ENCODE data around the gene ANGPT4.
"Not testable (repeated sequence)": the region's sequence is repeated elsewhere in the genome, so short reads cannot be mapped to it uniquely, and the experiment has no call there.

The ANGPT4 gene

DNA sequence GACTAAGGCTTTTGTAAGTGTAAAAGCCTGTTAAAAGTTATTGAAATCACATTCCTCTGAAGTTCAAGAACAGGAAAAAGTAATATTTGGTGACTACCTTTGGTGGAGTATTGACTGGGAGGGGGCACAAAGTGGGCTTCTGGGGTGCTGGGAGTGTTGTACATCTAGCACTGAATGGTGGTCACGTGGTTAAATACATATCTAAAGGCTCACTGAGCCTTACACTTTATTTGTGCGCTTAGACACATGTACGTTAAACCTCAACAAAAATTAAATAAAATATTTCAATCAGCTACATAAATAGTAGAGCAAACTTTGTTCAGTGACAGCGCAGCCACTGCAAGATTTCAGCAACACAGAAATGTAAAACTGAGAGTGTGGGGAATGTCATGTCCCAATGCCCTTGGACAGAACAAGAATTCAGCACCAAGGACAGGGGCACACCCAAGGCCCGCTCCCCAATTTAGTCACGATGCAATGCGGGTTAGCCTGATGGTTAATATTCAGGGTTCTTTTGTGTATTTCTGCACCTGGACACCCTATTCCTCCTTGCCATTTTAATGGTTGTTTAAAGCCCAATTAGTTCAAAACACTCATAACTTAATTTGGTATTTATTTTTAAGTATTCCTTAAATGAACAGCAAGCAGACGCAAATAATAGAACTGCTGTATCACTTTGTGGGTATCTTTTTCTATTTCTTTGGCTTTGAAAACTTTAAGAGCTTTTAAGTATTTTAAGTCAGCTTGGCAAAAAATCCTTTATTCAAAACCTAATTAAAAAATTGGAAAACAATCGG lies 37.4 kb downstream of the ANGPT4 start:
- no peak for DNase-seq

GRCh38 chr20:877814-878213 lies 38.3 kb downstream of the ANGPT4 start:
- no peak for DNase-seq

- no peak for DNase-seq
These were observed 41.0 kb downstream of the ANGPT4 start for GRCh38 chr20:875115-875514.

GRCh38 chr20:873875-874607 lies 42.1 kb downstream of the ANGPT4 start:
- DNase-seq, result no peak

DNA sequence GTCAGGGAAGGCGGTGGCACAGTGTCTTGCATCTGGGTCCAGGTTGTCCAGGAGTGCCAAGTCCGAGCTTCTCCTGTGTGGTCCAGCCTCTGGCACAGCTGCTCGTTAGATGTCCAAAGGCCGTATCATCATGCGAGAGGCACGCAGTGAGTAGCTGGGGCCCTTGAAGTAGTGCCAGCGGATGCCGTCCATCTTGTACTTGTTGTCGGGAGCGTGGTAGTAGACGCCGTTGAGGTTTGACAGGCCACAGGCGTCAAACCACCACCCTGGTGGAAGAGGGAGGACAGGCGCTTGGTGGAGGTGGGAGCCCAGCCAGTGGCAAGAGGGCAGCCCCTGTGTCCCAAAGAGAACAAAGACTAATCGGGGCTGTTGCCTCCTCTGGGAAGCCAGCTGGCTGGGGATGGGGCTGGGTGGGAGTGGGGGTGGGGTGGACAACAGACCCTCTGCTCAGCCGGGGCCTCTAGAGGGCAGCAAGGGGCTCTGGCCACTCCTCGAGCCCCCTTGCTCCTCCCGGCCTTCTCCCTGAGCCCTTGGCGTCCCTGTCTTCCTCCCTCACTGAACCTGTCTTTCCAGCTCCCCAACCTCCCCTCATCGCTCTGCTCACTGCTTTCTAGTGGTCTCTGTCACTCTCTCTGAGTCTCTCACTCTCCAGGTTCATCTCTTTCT lies 43.1 kb downstream of the ANGPT4 start:
- DNase-seq, result no peak

- DNase-seq, result no peak
These were observed 44.2 kb downstream of the ANGPT4 start for GRCh38 chr20:871948-872347.

DNA sequence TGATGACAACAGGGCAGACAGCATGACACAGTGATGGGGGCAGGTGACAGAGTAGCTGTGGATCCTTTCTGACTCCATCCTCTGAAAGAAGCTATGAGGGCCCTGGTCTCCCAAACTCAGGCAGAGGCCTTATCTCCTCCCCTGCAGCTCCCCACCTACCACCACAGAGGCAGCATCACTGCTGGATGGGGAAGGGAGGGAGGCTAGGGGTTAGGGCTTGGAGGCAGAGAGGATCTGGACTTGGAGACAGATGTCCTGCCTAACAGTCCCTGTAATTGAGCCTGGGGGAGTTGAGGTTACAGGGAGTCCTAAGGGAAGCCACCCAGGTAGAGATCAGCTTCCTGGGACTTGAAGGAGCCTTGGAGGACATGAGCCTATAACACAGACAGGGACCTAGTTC lies 44.7 kb downstream of the ANGPT4 start:
- no peak for DNase-seq

DNA sequence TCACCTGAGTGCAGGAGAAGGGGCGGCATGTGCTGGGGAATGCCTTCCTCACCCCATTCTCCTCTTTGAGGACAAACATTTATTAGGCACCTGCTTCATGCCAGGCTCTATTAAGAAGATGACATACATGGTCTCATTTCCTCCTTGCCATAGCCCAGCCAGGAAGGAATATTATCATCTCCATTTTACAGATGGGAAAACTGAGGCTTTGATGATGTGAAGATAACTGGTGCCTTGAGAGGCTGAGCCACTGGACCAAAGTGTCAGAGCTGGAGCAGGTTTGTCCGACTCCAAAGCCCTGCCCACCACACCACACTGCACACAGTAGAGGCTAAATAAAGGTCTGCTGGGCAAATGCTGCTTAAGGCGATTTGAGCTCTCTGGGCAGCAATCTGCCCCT lies 45.4 kb downstream of the ANGPT4 start:
- no peak for DNase-seq

- DNase-seq, result no peak
These were observed 46.5 kb downstream of the ANGPT4 start for GRCh38 chr20:869606-870005.

- peak in 1 of 58 donors; percentile 3 for DNase-seq
These were observed 47.9 kb downstream of the ANGPT4 start for GRCh38 chr20:868279-868678.

- no peak for DNase-seq
These were observed 50.7 kb downstream of the ANGPT4 start for GRCh38 chr20:865440-865839.

- DNase-seq, result no peak
These were observed 55.2 kb downstream of the ANGPT4 start for GRCh38 chr20:860891-861290.

DNA sequence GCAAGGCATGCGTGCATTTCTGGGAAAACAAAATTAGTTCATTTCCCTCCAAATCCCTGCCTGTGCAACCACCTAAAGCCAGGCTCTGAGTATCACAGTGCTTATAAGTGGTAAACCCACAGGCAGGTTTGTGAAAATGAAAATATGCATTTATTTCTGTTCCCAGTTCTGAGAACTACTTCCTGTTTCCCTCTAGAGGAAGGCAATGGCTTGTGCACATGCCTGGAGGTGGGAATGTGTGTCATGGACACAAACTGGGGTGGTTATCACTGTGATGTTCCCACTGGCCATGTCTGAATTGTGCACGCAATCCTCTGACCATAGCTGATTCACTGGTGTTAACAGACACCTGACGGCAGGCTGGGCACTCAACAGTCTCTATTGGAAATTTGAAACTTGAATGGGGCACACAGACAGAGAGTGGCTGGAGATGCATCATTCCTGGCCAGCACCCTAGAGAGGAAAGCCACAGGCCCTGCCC lies 56.3 kb downstream of the ANGPT4 start:
- DNase-seq, result no peak

- DNase-seq, result no peak
These were observed 58.1 kb downstream of the ANGPT4 start for GRCh38 chr20:858011-858410.

GRCh38 chr20:856361-856775 lies 59.8 kb downstream of the ANGPT4 start:
- DNase-seq, result no peak

DNA sequence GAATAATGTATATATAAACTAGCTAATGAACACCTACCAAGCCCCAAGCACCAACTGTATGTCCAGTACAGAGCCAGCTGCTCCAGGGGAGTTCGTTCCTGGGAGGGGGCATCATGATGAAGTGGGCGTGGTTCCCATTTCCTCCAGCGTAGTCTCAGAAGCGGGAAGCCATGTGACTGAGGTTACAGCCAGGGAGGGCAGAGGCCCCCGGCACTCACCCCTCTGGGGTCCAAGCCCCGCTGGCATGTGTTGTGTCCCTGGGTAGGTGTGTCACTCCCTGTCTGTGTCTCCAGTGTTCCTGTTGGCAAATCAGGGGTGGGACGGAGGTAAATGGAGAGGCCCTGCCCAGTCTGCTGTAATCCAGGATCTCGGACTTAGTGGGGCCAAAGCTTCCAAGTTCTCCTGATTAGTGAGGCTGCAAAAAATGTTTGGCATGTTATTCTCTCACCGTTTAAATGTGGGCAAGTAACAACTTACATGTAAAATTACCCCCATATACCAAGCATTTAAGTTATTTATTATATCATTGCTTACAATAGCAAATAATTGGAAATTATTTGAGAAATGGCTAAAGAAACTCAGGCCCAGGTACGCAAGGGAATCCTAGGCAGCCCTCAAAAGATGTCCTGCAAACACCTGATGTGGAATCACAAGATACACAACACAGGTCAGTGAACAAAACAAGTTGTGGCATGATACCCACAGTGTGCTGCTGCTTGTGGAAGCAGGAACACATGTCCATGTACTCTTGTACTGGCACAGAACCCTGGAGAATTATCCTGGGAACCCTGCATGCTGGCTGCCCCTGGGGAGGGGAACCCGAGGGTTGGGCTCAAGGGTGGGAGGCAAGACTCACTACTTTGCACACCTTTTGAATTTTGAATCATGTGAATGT lies 60.4 kb downstream of the ANGPT4 start:
- no peak for DNase-seq

GRCh38 chr20:854601-855000 lies 61.5 kb downstream of the ANGPT4 start:
- DNase-seq, result no peak

DNA sequence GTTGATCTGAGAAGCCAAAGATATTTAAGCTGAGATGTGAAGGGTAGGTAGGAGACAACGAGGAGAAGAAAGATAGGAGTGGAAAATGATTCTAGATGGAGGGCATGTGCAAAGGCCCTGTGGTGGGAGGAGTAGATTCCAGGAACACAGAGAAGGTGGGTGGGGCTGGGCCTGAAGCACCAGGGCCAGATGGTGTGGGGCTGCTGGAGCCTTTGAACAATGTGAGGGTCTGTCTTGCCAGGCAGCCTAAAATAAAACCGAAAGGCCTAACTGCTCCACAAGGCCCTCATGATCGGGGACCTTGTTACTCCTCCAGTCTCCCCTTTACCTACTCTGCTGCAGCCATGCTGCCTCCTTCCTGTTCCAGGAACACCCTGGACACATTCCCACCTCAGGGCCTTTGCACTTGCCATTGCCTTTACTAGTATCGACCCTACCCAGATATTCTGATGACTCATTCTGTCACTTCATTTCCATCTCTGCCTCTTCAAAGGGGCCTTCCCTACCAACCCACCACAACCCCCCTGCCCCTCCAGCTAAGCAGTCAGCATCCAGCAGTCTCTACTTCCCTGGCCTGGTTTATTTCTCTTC lies 62.6 kb downstream of the ANGPT4 start:
- no peak for DNase-seq

- DNase-seq, result not testable (repeated sequence)
These were observed 67.4 kb downstream of the ANGPT4 start for GRCh38 chr20:848731-849130.

DNA sequence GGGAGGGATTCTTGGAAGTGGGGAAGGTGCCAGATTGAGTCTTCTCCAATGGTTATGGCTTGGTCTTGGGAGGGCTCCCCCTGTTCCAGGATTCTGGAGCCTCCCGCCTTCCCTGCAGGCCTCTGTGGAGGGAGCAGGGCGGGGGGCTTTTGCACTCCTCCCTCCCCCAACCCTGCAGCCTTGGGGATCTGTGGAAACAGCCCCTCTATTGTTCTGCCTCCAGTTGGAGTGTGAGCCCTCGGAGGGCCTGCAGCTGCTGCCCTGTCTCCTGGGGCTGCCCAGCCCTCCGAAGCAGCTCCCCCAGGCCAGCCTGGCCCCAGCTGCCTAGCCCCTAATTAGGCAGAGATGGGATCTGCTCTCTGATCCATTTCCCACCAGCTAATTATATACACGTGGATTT lies 67.9 kb downstream of the ANGPT4 start:
- DNase-seq, result no peak

GRCh38 chr20:846894-847278 lies 69.2 kb downstream of the ANGPT4 start:
- DNase-seq, result peak in 5 of 58 donors; percentile 4 to 23 (median 8)

Data from anterior cingulate cortex (tissue), 58 donors.